Common myeloid progenitor, CD34-positive (primary cell): Measurements from ENCODE around the gene TBL1X.

ENCODE experiments used
- CTCF ChIA-PET: fragments of 350-600 bp; sonication (Branson Sonifier 250); formaldehyde crosslinking; loops from one replicate; lab custom pipeline; 2021; ENCODE audit warnings: antibody characterized with exemption; lab: Charles Lee
- POLR2A ChIA-PET: fragments of 350-600 bp; sonication (Branson Sonifier 250); formaldehyde crosslinking; loops from one replicate; lab custom pipeline; 2021; ENCODE audit warnings: antibody characterized with exemption; lab: Charles Lee
- DNase-seq, 3 donors: peaks; one replicate each; pipeline versions ENCODE4 v3.0.0 to v3.0.0-alpha.2; 2013
- H3K27ac ChIP-seq, 2 experiments: 1 replicate in 1 of 2; 2 replicates in 1 of 2; pipeline ENCODE4 v1.7.0; 2013; ENCODE audit warnings: inconsistent platforms in 2 of 2, low read length in 2 of 2, mild to moderate bottlenecking in 2 of 2, low read depth in 1 of 2, moderate library complexity in 1 of 2; ENCODE audit not compliant: severe bottlenecking in 2 of 2, insufficient read depth in 1 of 2, poor library complexity in 1 of 2
- H3K27me3 ChIP-seq, 5 experiments: replicated peaks in 2 of 5; 1 replicate in 3 of 5; 2 replicates in 2 of 5; pipeline versions ENCODE4 v1.6.1 to v1.7.0; 2013; ENCODE audit warnings: low read length in 4 of 5, mild to moderate bottlenecking in 2 of 5, moderate library complexity in 2 of 5, inconsistent platforms in 1 of 5; ENCODE audit not compliant: insufficient read depth in 5 of 5, control insufficient read depth in 4 of 5
- H3K36me3 ChIP-seq, 4 experiments: 1 replicate in 2 of 4; 2 replicates in 2 of 4; pipeline versions ENCODE4 v1.6.1 to v1.7.0; 2013; ENCODE audit warnings: low read length in 3 of 4, control low read depth in 1 of 4, mild to moderate bottlenecking in 1 of 4; ENCODE audit not compliant: control insufficient read depth in 4 of 4, insufficient read depth in 4 of 4
- H3K4me1 ChIP-seq, 4 experiments: 1 replicate in 3 of 4; 2 replicates in 1 of 4; pipeline versions ENCODE4 v1.6.1 to v1.7.1; 2013; ENCODE audit warnings: low read length in 3 of 4, mild to moderate bottlenecking in 3 of 4, control low read depth in 1 of 4, inconsistent platforms in 1 of 4, moderate library complexity in 1 of 4; ENCODE audit not compliant: control insufficient read depth in 4 of 4, insufficient read depth in 4 of 4; ENCODE audit errors: control extremely low read depth in 1 of 4
- H3K4me3 ChIP-seq, 7 experiments: 1 replicate in 4 of 7; 2 replicates in 3 of 7; pipeline versions ENCODE4 v1.5.1 to v1.7.0; 2013; ENCODE audit warnings: mild to moderate bottlenecking in 7 of 7, low read length in 6 of 7, moderate library complexity in 6 of 7, inconsistent platforms in 2 of 7, low read depth in 2 of 7, control low read depth in 1 of 7; ENCODE audit not compliant: insufficient read depth in 4 of 7, control insufficient read depth in 1 of 7; ENCODE audit errors: extremely low read depth in 1 of 7
- H3K9me3 ChIP-seq, 5 experiments: 1 replicate in 4 of 5; 2 replicates in 1 of 5; pipeline versions ENCODE4 v1.6.1 to v1.7.1; 2013; ENCODE audit warnings: low read length in 4 of 5, mild to moderate bottlenecking in 2 of 5, inconsistent platforms in 1 of 5, low read depth in 1 of 5, moderate library complexity in 1 of 5; ENCODE audit not compliant: control insufficient read depth in 4 of 5, insufficient read depth in 2 of 5; ENCODE audit errors: control extremely low read depth in 1 of 5
- WGBS: methylation state at CpG from one replicate; pipeline ENCODE4 v1.1.5; 2013; ENCODE audit not compliant: insufficient coverage; 5-methylcytosine and 5-hydroxymethylcytosine counted together

The TBL1X gene

DNA sequence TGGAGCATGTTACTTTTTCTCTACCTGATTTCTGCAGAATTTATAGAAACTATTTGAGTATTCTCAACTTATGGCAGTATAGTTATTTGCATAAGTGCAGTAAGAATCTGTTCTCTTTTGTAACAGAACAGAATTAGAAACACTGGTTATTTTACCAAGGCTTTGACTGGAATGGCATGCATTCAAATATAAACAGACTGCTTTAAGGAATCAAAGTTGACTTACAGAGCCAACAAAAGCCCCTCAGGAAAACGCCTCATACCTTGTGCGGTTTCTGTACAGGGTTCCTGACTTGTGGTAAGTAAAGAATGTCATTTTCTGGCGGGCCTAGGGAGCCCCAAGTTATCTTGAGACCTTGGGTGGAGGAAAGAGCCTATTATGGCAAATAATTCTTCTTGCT is 203.7 kb downstream of the TBL1X start:
- Histone ChIP-seq H3K27me3 (no peaks in the 10 kb centered on the region), H3K4me1 (no peaks in the 10 kb centered on the region), H3K9me3 (no peaks in the 10 kb centered on the region), H3K4me3 (no peak overlapping the region), H3K27ac (no peak overlapping the region), H3K36me3 (no peaks in the 10 kb centered on the region)
- POLR2A ChIA-PET = no interaction called here
- CTCF ChIA-PET = interaction anchor here (1.3 kb wide), 1 partner anchor 21 kb away, joined by 4 read pairs; no protein-coding TSS in a partner anchor
- DNase-seq = no peak
- WGBS = 76% methylated on average over 2 of the region's 3 CpGs

DNA sequence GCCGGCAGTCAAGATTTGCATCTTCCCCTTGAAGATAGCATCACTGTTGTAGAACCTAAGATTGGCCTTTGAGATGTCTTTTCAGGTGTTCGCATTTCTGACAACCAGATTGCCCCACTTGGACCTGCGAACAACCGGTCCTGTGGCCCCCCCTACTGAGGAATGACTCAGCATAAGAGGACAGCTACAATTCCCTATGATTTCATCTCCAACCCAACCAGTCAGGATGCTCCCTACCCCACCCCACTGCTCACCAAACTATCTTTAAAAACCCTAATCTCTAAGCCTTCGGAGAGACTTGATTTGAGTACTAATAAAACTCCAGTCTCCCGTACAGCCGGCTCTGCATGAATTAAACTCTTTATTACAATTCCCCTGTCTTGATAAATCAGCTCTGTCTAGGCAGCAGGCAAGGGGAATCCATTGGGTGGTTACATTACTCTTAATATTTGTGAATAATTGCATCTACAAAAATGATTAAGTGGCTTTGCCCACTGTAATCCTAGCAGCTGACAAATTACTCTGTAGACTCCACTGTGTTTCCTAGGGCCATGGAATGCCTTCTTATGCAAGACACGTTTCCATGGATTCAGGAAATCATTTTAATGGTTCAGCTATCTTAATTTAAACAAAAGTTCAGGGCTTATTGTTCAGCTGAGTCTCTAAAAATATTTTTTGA is 205.4 kb downstream of the TBL1X start:
- Histone ChIP-seq H3K9me3 (no peaks in the 10 kb centered on the region), H3K27ac (no peak overlapping the region), H3K4me1 (no peaks in the 10 kb centered on the region), H3K27me3 (no peaks in the 10 kb centered on the region), H3K4me3 (no peak overlapping the region), H3K36me3 (no peaks in the 10 kb centered on the region)
- no peak for DNase-seq
- CTCF ChIA-PET = no interaction called here
- WGBS = 96% methylated on average over 5 of the region's 8 CpGs
- POLR2A ChIA-PET = no interaction called here

DNA sequence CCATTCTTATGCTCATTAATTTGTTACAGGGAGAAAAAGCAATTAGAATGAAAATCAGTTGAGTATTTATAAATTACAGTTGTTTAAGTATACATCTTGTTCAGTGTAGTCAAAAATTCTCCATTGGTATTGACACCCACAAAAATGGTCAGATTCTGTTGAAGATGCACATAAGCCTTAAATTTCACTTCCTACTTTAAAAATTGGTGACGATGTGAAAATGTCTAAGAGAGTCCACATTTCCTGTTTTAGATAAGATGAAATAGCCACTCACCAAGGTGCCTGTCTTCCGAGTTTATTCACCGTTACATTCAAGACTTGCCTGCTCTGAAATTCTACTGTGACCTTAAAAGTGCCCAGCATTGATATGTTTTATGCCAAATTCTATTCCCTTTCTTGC is 207.1 kb downstream of the TBL1X start:
- no peaks in the 10 kb centered on the region for H3K27me3 ChIP-seq
- ChIA-PET POLR2A (no interaction called here), CTCF (no interaction called here)
- H3K36me3 ChIP-seq = peaks cover 0 to 3% (median 0%) of the 10 kb centered on the region in 4 experiments
- no peak for DNase-seq
- H3K4me1 ChIP-seq = no peaks in the 10 kb centered on the region
- 82% methylated on average over 2 of the region's 3 CpGs for WGBS
- no peaks in the 10 kb centered on the region for H3K9me3 ChIP-seq
- H3K4me3 ChIP-seq = no peak overlapping the region
- H3K27ac ChIP-seq = no peak overlapping the region

DNA sequence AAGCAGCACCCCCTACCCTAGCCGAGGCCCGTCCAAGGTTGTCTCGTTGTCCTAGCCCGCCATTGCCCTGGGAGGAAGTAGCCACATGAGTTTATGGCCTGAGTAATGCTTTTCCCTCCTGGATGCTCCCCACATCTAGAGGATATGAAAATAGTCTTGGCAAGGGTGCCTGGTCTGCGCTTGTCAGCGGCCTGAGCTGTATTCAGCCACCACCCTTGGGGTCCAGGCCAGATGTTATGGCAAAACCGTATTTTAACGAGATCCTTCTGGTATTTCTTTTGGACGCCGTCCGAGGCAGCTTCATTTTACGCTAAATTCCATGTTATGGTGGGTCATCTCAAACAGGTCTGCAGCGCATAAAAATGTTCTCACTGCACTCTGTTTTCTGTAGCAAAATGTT is 211.4 kb downstream of the TBL1X start:
- POLR2A ChIA-PET = no interaction called here
- H3K27ac ChIP-seq = no peak overlapping the region
- WGBS = 85% methylated on average over 12 of the region's 13 CpGs
- H3K36me3 ChIP-seq = peaks cover 0 to 3% (median 0%) of the 10 kb centered on the region in 4 experiments
- CTCF ChIA-PET = no interaction called here
- H3K27me3 ChIP-seq = no peaks in the 10 kb centered on the region
- no peaks in the 10 kb centered on the region for H3K4me1 ChIP-seq
- no peak for DNase-seq
- H3K4me3 ChIP-seq = no peak overlapping the region
- peaks cover 0 to 2% (median 0%) of the 10 kb centered on the region in 5 experiments for H3K9me3 ChIP-seq

DNA sequence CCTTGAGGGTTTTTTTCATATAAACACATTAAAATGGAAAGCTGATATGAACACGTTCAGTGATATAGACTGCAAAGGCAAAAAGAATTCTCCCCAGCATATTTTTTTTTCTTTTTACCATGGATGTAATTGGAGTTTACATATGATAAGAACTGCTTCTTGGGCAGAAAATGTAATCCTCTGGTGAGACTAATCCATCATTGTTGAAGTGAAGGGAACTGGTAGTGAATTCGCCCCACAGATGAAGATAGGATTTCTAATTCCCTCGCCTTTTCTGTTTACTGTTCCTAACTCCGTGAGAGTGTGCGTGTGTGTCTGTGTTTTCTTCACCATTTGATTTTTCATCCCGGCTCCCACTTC is 211.9 kb downstream of the TBL1X start:
- CTCF ChIA-PET = no interaction called here
- POLR2A ChIA-PET = no interaction called here
- peaks cover 0 to 3% (median 0%) of the 10 kb centered on the region in 4 experiments for H3K36me3 ChIP-seq

DNA sequence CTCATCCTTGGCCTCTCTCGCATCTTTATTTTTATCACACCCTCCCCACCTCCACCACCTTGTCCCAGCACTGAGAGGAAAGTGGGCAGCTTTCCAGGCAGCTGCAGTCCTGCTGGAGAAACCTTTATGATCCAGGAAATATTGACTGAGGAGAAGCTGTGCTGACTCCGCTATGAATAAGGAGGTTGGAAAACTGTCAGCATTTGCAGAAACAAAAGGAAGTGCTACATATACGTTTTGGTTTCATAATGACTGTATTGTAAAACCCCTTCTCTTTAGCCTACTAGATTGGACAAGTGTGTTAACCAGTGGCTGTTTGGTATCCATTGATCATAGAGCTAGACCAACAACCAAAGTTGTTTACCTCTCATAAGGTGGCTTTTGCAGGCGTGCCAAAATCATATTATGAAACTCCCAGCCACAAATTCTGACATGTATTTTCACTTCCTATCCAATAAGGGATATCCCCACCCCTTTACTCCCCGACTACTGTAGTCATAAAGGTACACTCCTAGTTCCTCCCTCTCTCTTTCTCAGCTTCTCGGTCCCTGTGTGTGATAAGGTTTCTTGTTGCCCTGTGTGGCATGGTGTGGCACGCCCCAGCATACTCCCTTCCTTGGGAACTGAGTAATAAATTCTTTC is 212.4 kb downstream of the TBL1X start:
- Histone ChIP-seq H3K4me3 (no peak overlapping the region), H3K27ac (no peak overlapping the region), H3K4me1 (no peaks in the 10 kb centered on the region), H3K9me3 (peaks cover 0 to 2% (median 0%) of the 10 kb centered on the region in 5 experiments), H3K36me3 (peaks cover 0 to 3% (median 0%) of the 10 kb centered on the region in 4 experiments), H3K27me3 (no peaks in the 10 kb centered on the region)
- POLR2A ChIA-PET = no interaction called here
- CTCF ChIA-PET = no interaction called here
- peak in 1 of 3 donors; percentile 9 for DNase-seq
- WGBS = 78% methylated on average over 3 of the region's 7 CpGs

More for the DNA sequence above, 211.9 kb downstream of the TBL1X start:
- Histone ChIP-seq H3K4me3 (no peak overlapping the region), H3K27me3 (no peaks in the 10 kb centered on the region), H3K9me3 (peaks cover 0 to 2% (median 0%) of the 10 kb centered on the region in 5 experiments), H3K4me1 (no peaks in the 10 kb centered on the region), H3K27ac (no peak overlapping the region)
- no peak for DNase-seq
- 93% methylated on average over 5 of the region's 6 CpGs for WGBS

DNA sequence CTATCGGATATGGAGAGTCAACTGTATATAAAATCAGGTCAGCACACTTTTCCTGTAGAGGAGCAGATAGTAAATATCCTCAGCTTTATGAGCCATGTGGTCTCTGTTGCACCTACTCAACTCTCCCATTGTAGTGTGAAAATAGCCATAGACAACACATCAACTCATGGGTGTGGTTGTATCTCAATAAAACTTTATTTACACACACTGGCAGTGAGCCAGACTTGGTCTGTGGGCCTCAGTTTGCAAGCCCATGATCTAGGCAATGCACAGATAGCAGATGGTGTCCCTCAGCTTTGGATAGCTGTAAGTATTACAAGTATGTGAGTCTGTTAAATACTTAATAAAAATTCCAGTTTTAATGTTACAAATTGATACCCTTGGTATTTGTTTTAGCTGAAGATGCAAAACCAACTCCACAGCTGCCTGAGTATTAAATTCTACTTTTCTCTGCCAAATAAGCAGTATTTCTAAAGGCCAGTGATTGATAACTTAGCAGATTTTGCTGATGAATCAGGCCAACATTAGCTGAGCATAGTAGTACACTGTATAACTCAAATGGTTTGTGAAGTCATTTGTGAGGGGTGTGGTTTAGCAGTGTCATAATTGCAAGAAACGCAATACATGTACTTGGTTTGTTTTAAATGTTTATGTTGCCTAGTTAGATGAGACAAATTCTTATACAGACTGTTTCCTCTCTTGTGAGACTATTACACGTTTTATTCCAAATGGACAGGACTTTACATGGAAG is 213.5 kb downstream of the TBL1X start:
- H3K4me3 ChIP-seq = no peak overlapping the region
- POLR2A ChIA-PET = no interaction called here
- H3K36me3 ChIP-seq = peaks cover 0 to 3% (median 0%) of the 10 kb centered on the region in 4 experiments
- 90% methylated on average over 2 of the region's 3 CpGs for WGBS
- no peak overlapping the region for H3K27ac ChIP-seq
- no peaks in the 10 kb centered on the region for H3K4me1 ChIP-seq
- CTCF ChIA-PET = no interaction called here
- peaks cover 0 to 2% (median 0%) of the 10 kb centered on the region in 5 experiments for H3K27me3 ChIP-seq
- DNase-seq = no peak
- peaks cover 0 to 2% (median 0%) of the 10 kb centered on the region in 5 experiments for H3K9me3 ChIP-seq
